OCI-LY3 (cell line): ENCODE data around the gene MSI2.

Experiments
- H2AFZ ChIP-seq: fragments of 200-600, 300-600 bp; shearing (Covaris generic); 2 replicates; pipeline ENCODE4 v1.6.0; 2014; ENCODE audit warnings: antibody characterized with exemption, low read depth, low read length
- H3K27ac ChIP-seq: fragments of 200-600, 300-600 bp; sonication (generic); 2 replicates; pipeline ENCODE4 v1.5.1; 2014; ENCODE audit warnings: mild to moderate bottlenecking, low read length, moderate library complexity, mixed read lengths
- H3K27me3 ChIP-seq: fragments of 200-600, 300-600 bp; sonication (generic); 2 replicates; pipeline ENCODE4 v1.6.1; 2014; ENCODE audit warnings: low read depth, low read length, mixed read lengths
- H3K36me3 ChIP-seq: fragments of 200-600, 300-600 bp; sonication (generic); replicated peaks from 2 replicates; pipeline ENCODE3; 2014; ENCODE audit warnings: low read depth, low read length, mixed read lengths
- H3K4me1 ChIP-seq: fragments of 300-600, 200-600 bp; sonication (generic); 2 replicates; pipeline ENCODE4 v1.6.1; 2014; ENCODE audit warnings: low read length, mixed read lengths
- H3K4me2 ChIP-seq: fragments of 200-600, 300-600 bp; sonication (generic); 2 replicates; pipeline ENCODE4 v1.6.1; 2014; ENCODE audit warnings: low read length, mixed read lengths
- H3K4me3 ChIP-seq: fragments of 300-600, 200-600 bp; sonication (generic); 2 replicates; pipeline ENCODE4 v1.5.1; 2014; ENCODE audit warnings: antibody characterized with exemption, mild to moderate bottlenecking, low read length, moderate library complexity
- H3K79me2 ChIP-seq: fragments of 300-600, 200-600 bp; shearing (Covaris generic); 2 replicates; pipeline ENCODE4 v1.6.1; 2014; ENCODE audit warnings: mild to moderate bottlenecking, low read length, mixed read lengths
- H3K9ac ChIP-seq: fragments of 300-600, 200-600 bp; shearing (Covaris generic); 2 replicates; pipeline ENCODE4 v1.6.0; 2014; ENCODE audit warnings: mild to moderate bottlenecking, low read length, moderate library complexity
- H3K9me3 ChIP-seq: fragments of 200-600, 300-600 bp; shearing (Covaris generic); 2 replicates; pipeline ENCODE4 v1.6.1; 2014; ENCODE audit warnings: low read length, mixed read lengths; ENCODE audit not compliant: insufficient read depth
- H4K20me1 ChIP-seq: fragments of 200-600, 300-600 bp; sonication (generic); 2 replicates; pipeline ENCODE4 v1.6.1; 2016; ENCODE audit warnings: low read length, mixed read lengths; ENCODE audit not compliant: insufficient read depth
- EZH2phosphoT487 ChIP-seq: fragments of 200-600 bp; shearing (Covaris generic); IDR thresholded peaks from 2 replicates; pipeline ENCODE4 v1.6.1; 2018; ENCODE audit warnings: antibody characterized with exemption, mixed run types, low read depth
- TF ChIP-seq, protein P1 (sequence below): fragments of 200-600, 300-600 bp; sonication (generic); IDR thresholded peaks from 2 replicates; pipeline ENCODE4 v1.5.1; 2014; ENCODE audit warnings: antibody characterized with exemption, low read length, low read depth

MSI2 gene

DNA sequence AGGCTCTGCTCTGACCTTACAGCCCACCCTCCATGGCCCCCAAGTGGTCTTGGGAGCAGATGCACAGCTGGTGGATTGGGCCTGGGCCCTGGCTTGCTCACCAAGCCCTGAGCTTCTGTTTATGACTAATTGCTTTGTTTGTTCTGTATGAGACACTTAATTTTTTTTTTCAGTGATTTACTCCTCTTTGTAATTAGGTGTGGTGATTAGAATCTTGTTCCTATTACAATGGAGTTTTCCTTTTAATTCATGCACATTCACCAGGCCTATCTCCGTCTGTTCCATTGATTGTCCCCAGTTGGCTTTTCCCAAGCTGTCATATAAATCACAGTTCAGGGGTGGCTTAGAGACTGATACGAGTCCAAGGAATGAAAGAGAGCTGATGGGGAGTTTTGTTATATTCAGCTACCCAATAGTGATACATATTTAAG is 246.5 kb downstream of the MSI2 start:
- no peak overlapping the region for H3K9ac ChIP-seq
- H3K27ac ChIP-seq: no peak overlapping the region
- no peak overlapping the region for H3K4me2 ChIP-seq
- no peaks in the 10 kb centered on the region for H3K27me3 ChIP-seq
- H2AFZ ChIP-seq: no peak overlapping the region
- peaks cover 7% of the 10 kb centered on the region for H3K79me2 ChIP-seq
- no peak for TF ChIP-seq EZH2phosphoT487
- TF ChIP-seq, protein P1, sequence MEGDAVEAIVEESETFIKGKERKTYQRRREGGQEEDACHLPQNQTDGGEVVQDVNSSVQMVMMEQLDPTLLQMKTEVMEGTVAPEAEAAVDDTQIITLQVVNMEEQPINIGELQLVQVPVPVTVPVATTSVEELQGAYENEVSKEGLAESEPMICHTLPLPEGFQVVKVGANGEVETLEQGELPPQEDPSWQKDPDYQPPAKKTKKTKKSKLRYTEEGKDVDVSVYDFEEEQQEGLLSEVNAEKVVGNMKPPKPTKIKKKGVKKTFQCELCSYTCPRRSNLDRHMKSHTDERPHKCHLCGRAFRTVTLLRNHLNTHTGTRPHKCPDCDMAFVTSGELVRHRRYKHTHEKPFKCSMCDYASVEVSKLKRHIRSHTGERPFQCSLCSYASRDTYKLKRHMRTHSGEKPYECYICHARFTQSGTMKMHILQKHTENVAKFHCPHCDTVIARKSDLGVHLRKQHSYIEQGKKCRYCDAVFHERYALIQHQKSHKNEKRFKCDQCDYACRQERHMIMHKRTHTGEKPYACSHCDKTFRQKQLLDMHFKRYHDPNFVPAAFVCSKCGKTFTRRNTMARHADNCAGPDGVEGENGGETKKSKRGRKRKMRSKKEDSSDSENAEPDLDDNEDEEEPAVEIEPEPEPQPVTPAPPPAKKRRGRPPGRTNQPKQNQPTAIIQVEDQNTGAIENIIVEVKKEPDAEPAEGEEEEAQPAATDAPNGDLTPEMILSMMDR: no peak
- H3K9me3 ChIP-seq: no peaks in the 10 kb centered on the region
- H3K4me1 ChIP-seq: peaks cover 22% of the 10 kb centered on the region
- H3K36me3 ChIP-seq: no peaks in the 10 kb centered on the region
- no peak overlapping the region for H3K4me3 ChIP-seq
- 0 out of 2 replicates have a peak, but pooled peaks cover 7% of the 10 kb centered on the region for H4K20me1 ChIP-seq

DNA sequence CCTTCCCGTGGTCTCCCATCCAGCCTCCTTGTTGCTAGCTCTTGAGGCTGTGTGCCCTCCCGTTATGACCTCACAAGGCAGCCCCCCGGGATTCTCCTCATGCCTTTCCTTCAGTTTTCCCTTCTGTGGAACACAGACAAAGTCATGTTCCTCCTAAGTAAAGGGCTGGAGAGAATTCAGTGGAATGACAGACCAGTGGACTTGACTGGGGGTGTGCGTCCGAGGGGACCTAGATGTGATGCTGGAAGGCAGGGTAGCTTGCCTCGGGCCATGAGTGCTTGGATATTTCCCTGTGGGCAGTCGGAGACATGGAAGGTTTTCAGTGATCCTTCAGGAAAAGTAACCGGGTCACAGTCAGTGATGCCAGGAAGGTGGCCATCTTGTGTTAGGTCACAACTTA is 247.9 kb downstream of the MSI2 start:
- Histone ChIP-seq H3K4me2 (no peak overlapping the region), H4K20me1 (0 out of 2 replicates have a peak, but pooled peaks cover 9% of the 10 kb centered on the region), H3K9me3 (no peaks in the 10 kb centered on the region), H3K4me1 (peaks cover 19% of the 10 kb centered on the region), H3K79me2 (peaks cover 16% of the 10 kb centered on the region), H3K36me3 (no peaks in the 10 kb centered on the region), H2AFZ (no peak overlapping the region), H3K9ac (no peak overlapping the region), H3K27ac (no peak overlapping the region), H3K27me3 (no peaks in the 10 kb centered on the region), H3K4me3 (no peak overlapping the region)
- TF ChIP-seq, protein P1: no peak
- TF ChIP-seq EZH2phosphoT487: no peak

DNA sequence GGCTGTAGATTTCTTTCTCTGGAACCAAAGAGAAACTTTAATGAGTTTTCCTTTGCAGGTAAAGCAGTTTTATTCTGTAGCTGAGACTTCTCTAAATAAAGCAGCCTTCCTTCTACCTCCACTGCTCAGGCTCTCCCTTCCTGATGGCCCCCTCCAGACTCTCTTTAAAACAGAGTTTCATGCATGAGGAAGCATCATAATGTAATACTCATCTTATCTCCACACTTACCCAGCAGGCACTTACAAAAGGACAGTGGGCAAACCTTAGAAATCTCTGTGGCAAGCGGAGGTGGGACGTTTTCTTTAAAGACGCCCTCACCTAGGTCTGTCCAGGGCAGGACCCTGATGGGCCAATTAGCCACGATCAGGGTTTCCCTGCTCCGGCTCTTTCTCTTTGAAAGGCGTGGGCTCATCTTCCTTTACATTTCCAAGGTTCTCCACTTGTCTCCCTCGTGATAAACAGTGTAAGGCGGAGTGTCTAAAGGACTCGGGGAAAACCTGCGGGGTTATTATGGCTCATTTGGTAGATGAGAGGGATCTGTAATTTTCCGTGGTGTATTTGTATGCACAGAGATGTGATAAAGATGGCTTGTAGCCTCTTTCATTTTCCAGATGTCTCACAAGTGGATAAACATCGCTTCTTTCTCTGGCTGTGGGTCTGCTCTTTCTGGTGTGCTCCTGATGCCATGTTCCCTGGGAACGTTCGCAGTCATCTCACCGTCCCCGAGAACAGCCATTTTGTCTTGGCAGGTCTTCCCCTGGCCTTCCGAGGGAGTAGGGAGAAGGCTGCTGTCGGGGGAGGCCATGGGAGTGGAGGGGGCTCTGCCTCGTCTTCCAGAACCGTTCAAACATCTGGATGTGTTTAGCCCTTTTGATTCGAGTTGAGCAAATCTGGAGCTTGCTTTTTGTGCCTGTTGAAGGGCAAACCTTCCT is 249.8 kb downstream of the MSI2 start:
- Histone ChIP-seq H3K4me3 (no peak overlapping the region), H2AFZ (no peak overlapping the region), H4K20me1 (0 out of 2 replicates have a peak, but pooled peaks cover 9% of the 10 kb centered on the region), H3K36me3 (no peaks in the 10 kb centered on the region), H3K27me3 (no peaks in the 10 kb centered on the region), H3K9me3 (no peaks in the 10 kb centered on the region), H3K27ac (no peak overlapping the region), H3K9ac (no peak overlapping the region), H3K4me2 (no peak overlapping the region), H3K79me2 (peaks cover 14% of the 10 kb centered on the region), H3K4me1 (peaks cover 19% of the 10 kb centered on the region)
- no peak for TF ChIP-seq EZH2phosphoT487

DNA sequence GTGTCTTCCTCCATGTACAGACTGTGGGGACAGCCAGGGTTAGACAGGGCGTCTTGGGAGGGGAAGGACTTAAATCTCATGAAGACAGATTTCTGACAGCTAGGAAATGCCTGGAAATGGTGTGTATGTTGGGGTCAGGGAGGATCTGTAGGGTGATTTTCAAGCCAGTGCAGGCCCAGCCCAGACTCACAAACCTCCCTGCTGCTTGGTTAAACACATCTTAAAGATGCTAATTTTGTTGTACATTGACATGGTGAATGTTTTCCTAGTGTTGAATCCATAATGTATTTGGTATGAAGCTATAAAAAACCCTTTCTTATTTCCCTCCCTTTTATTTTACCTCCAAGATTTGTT is 250.4 kb downstream of the MSI2 start:
- Histone ChIP-seq H3K4me3 (no peak overlapping the region), H3K4me2 (no peak overlapping the region; the same call in 1 of the 2 replicates), H3K79me2 (peaks cover 17% of the 10 kb centered on the region)

More for the DNA sequence above, 250.4 kb downstream of the MSI2 start:
- TF ChIP-seq, protein P1: no peak
- no peak for TF ChIP-seq EZH2phosphoT487
- 0 out of 2 replicates have a peak, but pooled peaks cover 5% of the 10 kb centered on the region for H4K20me1 ChIP-seq
- no peak overlapping the region for H2AFZ ChIP-seq
- H3K27me3 ChIP-seq: no peaks in the 10 kb centered on the region
- H3K9me3 ChIP-seq: no peaks in the 10 kb centered on the region
- no peak overlapping the region for H3K9ac ChIP-seq
- no peak overlapping the region for H3K27ac ChIP-seq
- H3K4me1 ChIP-seq: peaks cover 19% of the 10 kb centered on the region
- H3K36me3 ChIP-seq: no peaks in the 10 kb centered on the region
